GM12878 (cell line): ENCODE results near the gene BCHE. TPM values are rescaled to one million over a fixed set of nuclear protein-coding genes. Genes with fewer than 3 reads are reported as not detected.

ENCODE experiments used
- ATAC-seq: fragments of 200-7000 bp; cut with Tn5 transposase; 3 replicates; pipeline ENCODE4 v1.9.1; 2020; ENCODE audit warnings: mild to moderate bottlenecking, moderate library complexity
- BruUV-seq: library from RNA; stranded (reverse); fragments of 400-500 nt; replicated peaks from 2 replicates; lab custom pipeline; 2021; lab: Mats Ljungman, UMichigan
- CTCF ChIA-PET: fragments of 300-600 bp; sonication (Branson Sonifier 250); formaldehyde crosslinking; extraction: SDS; loops from one replicate; lab custom pipeline; 2021; ENCODE audit warnings: inconsistent platforms; lab: Yijun Ruan, JAX
- POLR2A ChIA-PET: fragments of 350-600 bp; formaldehyde crosslinking; extraction: SDS; loops from one replicate; lab custom pipeline; 2021; ENCODE audit warnings: inconsistent platforms; lab: Charles Lee
- RAD21 ChIA-PET: fragments of 300-600 bp; sonication (Branson Sonifier 250); formaldehyde crosslinking; loops from one replicate; lab custom pipeline; 2023; ENCODE audit warnings: antibody characterized with exemption; ENCODE audit not compliant: unreplicated experiment; lab: Charles Lee
- SMC1A ChIA-PET: fragments of 300-600 bp; sonication (Branson Sonifier 250); formaldehyde crosslinking; loops from one replicate; lab custom pipeline; 2023; ENCODE audit not compliant: unreplicated experiment, uncharacterized antibody; lab: Charles Lee
- DNase-seq: peaks from one replicate; pipeline ENCODE4 v3.0.0-alpha.2; 2011; ENCODE audit warnings: low read depth, low spot score
- FAIRE-seq: peaks from 3 replicates; lab custom pipeline; 2011; peaks lifted over from hg19 to GRCh38; lab: Jason Lieb, UNC
- H2AFZ ChIP-seq: 2 replicates; pipeline ENCODE4 v1.6.0; 2011; ENCODE audit warnings: low read depth, low read length, control low read depth; ENCODE audit not compliant: control insufficient read depth
- H3K27ac ChIP-seq: 2 replicates; pipeline ENCODE4 v1.5.1; 2011; ENCODE audit warnings: control low read depth; ENCODE audit not compliant: control insufficient read depth, insufficient read depth
- H3K27me3 ChIP-seq, 2 experiments: replicated peaks in 1 of 2; 2 replicates each; pipeline versions ENCODE4 v1.6.0 to v1.6.1; 2011; ENCODE audit warnings: low read length in 1 of 2; ENCODE audit not compliant: control insufficient read depth in 2 of 2, insufficient read depth in 2 of 2
- H3K36me3 ChIP-seq, 2 experiments: 2 replicates each; pipeline ENCODE4 v1.5.1; 2011; ENCODE audit warnings: low read length in 1 of 2; ENCODE audit not compliant: control insufficient read depth in 2 of 2, insufficient read depth in 2 of 2
- H3K4me1 ChIP-seq: 2 replicates; pipeline ENCODE4 v1.6.1; 2011; ENCODE audit warnings: mild to moderate bottlenecking, low read length, moderate library complexity, mixed read lengths; ENCODE audit not compliant: control insufficient read depth, insufficient read depth
- H3K4me2 ChIP-seq: 2 replicates; pipeline ENCODE4 v1.6.0; 2011; ENCODE audit warnings: control low read depth; ENCODE audit not compliant: control insufficient read depth, insufficient read depth
- H3K4me3 ChIP-seq: fragments of 200-600 bp; sonication (generic); 2 replicates; pipeline ENCODE4 v1.5.1; 2016
- H3K79me2 ChIP-seq: 2 replicates; pipeline ENCODE4 v1.6.0; 2011; ENCODE audit warnings: low read length; ENCODE audit not compliant: control insufficient read depth, insufficient read depth
- H3K9ac ChIP-seq: 2 replicates; pipeline ENCODE4 v1.8.0; 2011; ENCODE audit warnings: low read length, control low read depth, mixed read lengths; ENCODE audit not compliant: control insufficient read depth, insufficient read depth
- H3K9me3 ChIP-seq: replicated peaks from 3 replicates; pipeline ENCODE4 v1.5.1; 2011; ENCODE audit warnings: mild to moderate bottlenecking, low read length; ENCODE audit not compliant: control insufficient read depth, insufficient read depth
- H4K20me1 ChIP-seq: 2 replicates; pipeline ENCODE4 v1.6.0; 2011; ENCODE audit not compliant: control insufficient read depth, insufficient read depth
- ATF7 ChIP-seq: fragments of 450-650 bp; IDR thresholded peaks from 2 replicates; pipeline ENCODE4 v1.6.1; 2016; ENCODE audit warnings: low read depth, mild to moderate bottlenecking
- BMI1 ChIP-seq: fragments of 450-650 bp; IDR thresholded peaks from 2 replicates; pipeline ENCODE4 v1.6.1; 2016; ENCODE audit warnings: mild to moderate bottlenecking, moderate library complexity, borderline replicate concordance
- CHD4 ChIP-seq: fragments of 200-600 bp; sonication (generic); IDR thresholded peaks from 2 replicates; pipeline ENCODE4 v1.6.1; 2016; ENCODE audit warnings: mild to moderate bottlenecking
- CREB1 ChIP-seq: IDR thresholded peaks from 2 replicates; pipeline ENCODE4 v1.6.1; 2012; ENCODE audit warnings: low read depth, mild to moderate bottlenecking, inconsistent platforms
- ESRRA ChIP-seq: IDR thresholded peaks from 2 replicates; pipeline ENCODE4 v1.6.1; 2012; ENCODE audit warnings: mild to moderate bottlenecking, low read length, improper control_type of control experiment
- FOXK2 ChIP-seq: fragments of 450-650 bp; IDR thresholded peaks from 2 replicates; pipeline ENCODE4 v1.6.1; 2017; ENCODE audit warnings: mild to moderate bottlenecking, moderate library complexity
- MYB ChIP-seq: fragments of 150-350 bp; IDR thresholded peaks from 2 replicates; pipeline ENCODE4 v1.6.1; 2014; ENCODE audit warnings: mild to moderate bottlenecking, low read depth, low read length, borderline replicate concordance
- NBN ChIP-seq: fragments of 450-650 bp; IDR thresholded peaks from 2 replicates; pipeline ENCODE4 v1.6.1; 2016
- NFIC ChIP-seq: IDR thresholded peaks from 2 replicates; pipeline ENCODE4 v1.6.1; 2012; ENCODE audit warnings: low read depth, mild to moderate bottlenecking, inconsistent platforms, low read length, moderate library complexity
- NR2C1 ChIP-seq: fragments of 450-650 bp; IDR thresholded peaks from 2 replicates; pipeline ENCODE4 v1.6.1; 2017; ENCODE audit warnings: antibody characterized with exemption, mild to moderate bottlenecking, moderate library complexity
- NR2C2 ChIP-seq: IDR thresholded peaks from 2 replicates; pipeline ENCODE4 v1.6.1; 2011; ENCODE audit warnings: borderline replicate concordance, low read depth; ENCODE audit not compliant: control insufficient read depth, insufficient read length
- POU2F2 ChIP-seq: IDR thresholded peaks from 3 replicates; pipeline ENCODE4 v1.6.1; 2011; ENCODE audit warnings: low read depth, mild to moderate bottlenecking, low read length, borderline replicate concordance
- RB1 ChIP-seq: fragments of 450-650 bp; formaldehyde crosslinking; IDR thresholded peaks from 2 replicates; pipeline ENCODE4 v1.6.1; 2017; ENCODE audit warnings: mild to moderate bottlenecking, borderline replicate concordance
- SMAD5 ChIP-seq: IDR thresholded peaks from 2 replicates; pipeline ENCODE4 v1.6.1; 2016; ENCODE audit warnings: antibody characterized with exemption, low read depth
- SMARCA5 ChIP-seq: fragments of 450-650 bp; IDR thresholded peaks from 2 replicates; pipeline ENCODE4 v1.6.1; 2017; ENCODE audit warnings: mild to moderate bottlenecking
- TCF7 ChIP-seq: IDR thresholded peaks from 2 replicates; pipeline ENCODE4 v1.6.1; 2014; ENCODE audit warnings: antibody characterized with exemption, borderline replicate concordance
- ZNF622 ChIP-seq: fragments of 450-650 bp; IDR thresholded peaks from 2 replicates; pipeline ENCODE4 v1.6.1; 2017; ENCODE audit warnings: mild to moderate bottlenecking, inconsistent platforms
- in situ Hi-C: fragments of 300-500 bp; cut with MboI; formaldehyde crosslinking; loops from 9 replicates; pipeline ENCODE4 v1.14.3; 2018; ENCODE audit warnings: mixed read lengths
- intact Hi-C: fragments of 100-400 bp; cut with micrococcal nuclease; formaldehyde crosslinking; loops from one replicate; pipeline ENCODE4 v1.14.2; 2022; ENCODE audit not compliant: unreplicated experiment
- polyA plus RNA-seq, 11 experiments: library from polyadenylated mRNA; depleted of rRNA in 4 of 11; unstranded in 6 of 11; stranded (reverse) in 5 of 11; fragments of >200 nt; fragmentation: Nextera tagmentation in 4 of 11; fragmentation: Illumina TruSeq in 1 of 11; extraction: Ambion mirVana in 4 of 11; extraction: Trizol in 1 of 11; gene quantifications; 1 replicate in 1 of 11; 2 replicates in 10 of 11; pipeline versions ENCODE4 v1.2.1 to v1.2.3, GENCODE V29; 2011 to 2016; ENCODE audit warnings: inconsistent platforms in 2 of 11, missing spikeins in 2 of 11, low read depth in 1 of 11
- total RNA-seq, 4 experiments: library from RNA; depleted of rRNA in 3 of 4; stranded (reverse); fragments of >200 nt in 3 of 4; fragmentation: Illumina TruSeq in 1 of 4; extraction: Trizol in 1 of 4; gene quantifications; 2 replicates each; pipeline versions ENCODE4 v1.2.1 to v1.2.3, GENCODE V29; 2013 to 2021
- TF ChIP-seq, protein P1 (sequence below), 3 experiments: IDR thresholded peaks in 2 of 3; conservative IDR thresholded peaks in 1 of 3; 2 replicates each; pipeline ENCODE4 v1.5.1; 2011; ENCODE audit warnings: low read depth in 3 of 3, low read length in 3 of 3, mild to moderate bottlenecking in 3 of 3, control low read depth in 2 of 3, moderate library complexity in 2 of 3, inconsistent platforms in 1 of 3, mixed read lengths in 1 of 3; ENCODE audit not compliant: control insufficient read depth in 2 of 3, insufficient read depth in 1 of 3; ENCODE audit errors: extremely low read depth in 1 of 3
- TF ChIP-seq, protein P2 (sequence below): IDR thresholded peaks from 2 replicates; pipeline ENCODE4 v1.6.1; 2011; ENCODE audit warnings: mild to moderate bottlenecking, low read depth, low read length, moderate library complexity; ENCODE audit not compliant: insufficient replicate concordance
- TF ChIP-seq, protein P3 (sequence below): fragments of 450-650 bp; IDR thresholded peaks from 2 replicates; pipeline ENCODE4 v1.6.1; 2016; ENCODE audit warnings: mild to moderate bottlenecking

BCHE gene
- total and polyA plus RNA-seq, 10 of the 15 experiments (the other 5 are each of a cell fraction or from before 2014, with no cell fraction given): 16.8 to 233 (median 29.3) TPM

DNA sequence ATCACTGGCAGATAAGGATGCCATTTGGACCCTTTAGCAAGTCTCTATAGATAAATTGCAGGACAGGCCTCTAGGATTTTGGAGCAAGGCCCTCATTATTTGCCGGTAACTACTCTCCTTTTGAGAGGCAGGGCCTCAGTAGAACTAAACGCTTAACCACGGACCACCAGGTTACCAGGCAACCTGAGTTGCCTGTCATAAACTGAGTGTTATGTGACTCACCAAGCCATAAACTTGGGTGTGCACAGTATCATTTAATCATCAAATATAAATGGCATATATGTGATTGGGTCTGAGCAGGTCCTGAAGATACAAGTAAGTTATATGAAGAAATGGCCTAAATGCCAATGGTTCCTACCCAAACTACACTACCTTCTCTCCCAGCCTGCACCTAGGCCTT lies 93.2 kb downstream of the BCHE start (continued):
- TF ChIP-seq NR2C1: no peak
- TF ChIP-seq MYB: no peak
- no peak for TF ChIP-seq ZNF622
- no peak for TF ChIP-seq ESRRA
- no peak for TF ChIP-seq FOXK2

DNA sequence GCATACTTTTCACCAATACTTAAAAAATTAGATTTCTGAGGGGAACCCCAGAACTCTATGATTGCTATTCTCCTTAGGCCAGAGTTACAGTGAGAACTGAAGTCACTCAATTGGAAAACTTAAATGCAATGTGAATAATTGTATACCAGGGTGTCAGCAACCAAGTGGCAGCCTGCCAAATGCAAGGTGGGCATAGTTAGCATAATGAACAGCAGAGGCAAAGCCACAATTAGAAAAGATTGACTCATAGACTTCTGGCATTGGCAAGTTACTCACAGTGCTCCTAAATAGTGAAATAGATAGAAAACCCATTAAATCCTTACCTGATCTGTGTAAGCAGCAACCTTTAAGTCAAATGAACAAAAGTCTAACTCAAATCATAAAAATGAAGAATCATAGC lies 94.9 kb downstream of the BCHE start:
- ATAC-seq: peak; percentile 31
- H3K79me2 ChIP-seq: no peaks in the 10 kb centered on the region
- SMC1A ChIA-PET: no interaction called here
- no peaks in the 10 kb centered on the region for H3K36me3 ChIP-seq
- H3K4me1 ChIP-seq: no peaks in the 10 kb centered on the region
- no peaks in the 10 kb centered on the region for H3K9me3 ChIP-seq
- no peak overlapping the region for H3K27ac ChIP-seq
- TF ChIP-seq CREB1: no peak
- no peak for TF ChIP-seq ZNF622
- TF ChIP-seq NFIC: no peak
- no peak for TF ChIP-seq RB1
- no peak for TF ChIP-seq BMI1
- TF ChIP-seq SMARCA5: no peak
- TF ChIP-seq TCF7: no peak
- TF ChIP-seq, protein P1, sequence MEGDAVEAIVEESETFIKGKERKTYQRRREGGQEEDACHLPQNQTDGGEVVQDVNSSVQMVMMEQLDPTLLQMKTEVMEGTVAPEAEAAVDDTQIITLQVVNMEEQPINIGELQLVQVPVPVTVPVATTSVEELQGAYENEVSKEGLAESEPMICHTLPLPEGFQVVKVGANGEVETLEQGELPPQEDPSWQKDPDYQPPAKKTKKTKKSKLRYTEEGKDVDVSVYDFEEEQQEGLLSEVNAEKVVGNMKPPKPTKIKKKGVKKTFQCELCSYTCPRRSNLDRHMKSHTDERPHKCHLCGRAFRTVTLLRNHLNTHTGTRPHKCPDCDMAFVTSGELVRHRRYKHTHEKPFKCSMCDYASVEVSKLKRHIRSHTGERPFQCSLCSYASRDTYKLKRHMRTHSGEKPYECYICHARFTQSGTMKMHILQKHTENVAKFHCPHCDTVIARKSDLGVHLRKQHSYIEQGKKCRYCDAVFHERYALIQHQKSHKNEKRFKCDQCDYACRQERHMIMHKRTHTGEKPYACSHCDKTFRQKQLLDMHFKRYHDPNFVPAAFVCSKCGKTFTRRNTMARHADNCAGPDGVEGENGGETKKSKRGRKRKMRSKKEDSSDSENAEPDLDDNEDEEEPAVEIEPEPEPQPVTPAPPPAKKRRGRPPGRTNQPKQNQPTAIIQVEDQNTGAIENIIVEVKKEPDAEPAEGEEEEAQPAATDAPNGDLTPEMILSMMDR (IDR thresholded peaks at IDR 0.05 in 2 of 3, conservative IDR thresholded peaks at IDR 0.05 in 1 of 3; ENCODE audit: control insufficient read depth in 2 of 3, extremely low read depth in 1 of 3, insufficient read depth in 1 of 3, low read depth in 3 of 3, low read length in 3 of 3): no peak
- TF ChIP-seq, protein P2, sequence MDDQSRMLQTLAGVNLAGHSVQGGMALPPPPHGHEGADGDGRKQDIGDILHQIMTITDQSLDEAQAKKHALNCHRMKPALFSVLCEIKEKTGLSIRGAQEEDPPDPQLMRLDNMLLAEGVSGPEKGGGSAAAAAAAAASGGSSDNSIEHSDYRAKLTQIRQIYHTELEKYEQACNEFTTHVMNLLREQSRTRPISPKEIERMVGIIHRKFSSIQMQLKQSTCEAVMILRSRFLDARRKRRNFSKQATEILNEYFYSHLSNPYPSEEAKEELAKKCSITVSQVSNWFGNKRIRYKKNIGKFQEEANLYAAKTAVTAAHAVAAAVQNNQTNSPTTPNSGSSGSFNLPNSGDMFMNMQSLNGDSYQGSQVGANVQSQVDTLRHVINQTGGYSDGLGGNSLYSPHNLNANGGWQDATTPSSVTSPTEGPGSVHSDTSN: no peak
- no peak for TF ChIP-seq SMAD5
- no peak for TF ChIP-seq NR2C2
- no peak for TF ChIP-seq ATF7
- TF ChIP-seq CHD4: no peak
- TF ChIP-seq POU2F2: no peak
- no peak for TF ChIP-seq NBN
- TF ChIP-seq, protein P3, sequence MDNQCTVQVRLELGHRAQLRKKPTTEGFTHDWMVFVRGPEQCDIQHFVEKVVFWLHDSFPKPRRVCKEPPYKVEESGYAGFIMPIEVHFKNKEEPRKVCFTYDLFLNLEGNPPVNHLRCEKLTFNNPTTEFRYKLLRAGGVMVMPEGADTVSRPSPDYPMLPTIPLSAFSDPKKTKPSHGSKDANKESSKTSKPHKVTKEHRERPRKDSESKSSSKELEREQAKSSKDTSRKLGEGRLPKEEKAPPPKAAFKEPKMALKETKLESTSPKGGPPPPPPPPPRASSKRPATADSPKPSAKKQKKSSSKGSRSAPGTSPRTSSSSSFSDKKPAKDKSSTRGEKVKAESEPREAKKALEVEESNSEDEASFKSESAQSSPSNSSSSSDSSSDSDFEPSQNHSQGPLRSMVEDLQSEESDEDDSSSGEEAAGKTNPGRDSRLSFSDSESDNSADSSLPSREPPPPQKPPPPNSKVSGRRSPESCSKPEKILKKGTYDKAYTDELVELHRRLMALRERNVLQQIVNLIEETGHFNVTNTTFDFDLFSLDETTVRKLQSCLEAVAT: no peak
- no peaks in the 10 kb centered on the region for H3K27me3 ChIP-seq
- H3K9ac ChIP-seq: no peak overlapping the region
- BruUV-seq: no TSS peak
- CTCF ChIA-PET: no interaction called here
- no peak for FAIRE-seq
- no peaks in the 10 kb centered on the region for H4K20me1 ChIP-seq
- RAD21 ChIA-PET: interaction anchor here (0.7 to 1.5 kb wide), 2 partner anchors 10 to 900 kb away, joined by 3 read pairs; no protein-coding TSS in a partner anchor
- no peak overlapping the region for H2AFZ ChIP-seq
- no peak for DNase-seq
- no peak overlapping the region for H3K4me3 ChIP-seq
- in situ Hi-C loops (no loop called here), intact Hi-C loops (no loop called here)
- H3K4me2 ChIP-seq: no peak overlapping the region
- POLR2A ChIA-PET: interaction anchor here (1.2 kb wide), 1 partner anchor 13 kb away, joined by 5 read pairs; no protein-coding TSS in a partner anchor
